Nephron progenitor cell (in vitro differentiated cells): ENCODE measurements around the gene GRPEL2.
A peak's percentile ranks its signal among the peaks of the same experiment; 100 is the strongest.

Experiments used
- DNase-seq: peaks from one replicate; pipeline ENCODE4 v3.0.0; 2021
- H3K27ac Mint-ChIP-seq: 2 replicates; pipeline ENCODE4 v1.8.0; 2021; ENCODE audit warnings: mild to moderate bottlenecking, moderate library complexity, mixed read lengths
- H3K27me3 Mint-ChIP-seq: 2 replicates; pipeline ENCODE4 v1.8.0; 2021; ENCODE audit warnings: mild to moderate bottlenecking, low read depth, mixed read lengths; ENCODE audit not compliant: poor library complexity
- H3K36me3 Mint-ChIP-seq: 2 replicates; pipeline ENCODE4 v1.8.0; 2021; ENCODE audit warnings: low read depth, mixed read lengths
- H3K4me1 Mint-ChIP-seq: 2 replicates; pipeline ENCODE4 v1.8.0; 2021; ENCODE audit warnings: mixed read lengths
- H3K4me3 Mint-ChIP-seq: 2 replicates; pipeline ENCODE4 v1.8.0; 2021; ENCODE audit warnings: mild to moderate bottlenecking, moderate library complexity, mixed read lengths
- H3K9me3 Mint-ChIP-seq: 2 replicates; pipeline ENCODE4 v1.8.0; 2021; ENCODE audit warnings: mild to moderate bottlenecking, moderate library complexity, mixed read lengths
- CTCF ChIP-seq: fragments of 200-600 bp; sonication (generic); IDR thresholded peaks from 2 replicates; pipeline ENCODE4 v1.5.0; 2021; ENCODE audit warnings: antibody characterized with exemption

The GRPEL2 gene

GRCh38 chr5:149304195-149305078 lies 40.9 kb upstream of the GRPEL2 start:
- TF ChIP-seq CTCF: no peak
- H3K36me3 Mint-ChIP-seq: no peaks in the 10 kb centered on the region
- H3K4me1 Mint-ChIP-seq: peaks cover 23% of the 10 kb centered on the region
- DNase-seq: no peak
- H3K4me3 Mint-ChIP-seq: no peak overlapping the region
- H3K9me3 Mint-ChIP-seq: no peaks in the 10 kb centered on the region
- H3K27ac Mint-ChIP-seq: no peak overlapping the region
- H3K27me3 Mint-ChIP-seq: peaks cover 2% of the 10 kb centered on the region

- H3K4me3 Mint-ChIP-seq: no peak overlapping the region
Observed at GRCh38 chr5:149309354-149309753, 35.9 kb upstream of the GRPEL2 start.

GRCh38 chr5:149310488-149310887 lies 34.8 kb upstream of the GRPEL2 start:
- Mint-ChIP-seq H3K4me3 (no peak overlapping the region), H3K4me1 (peaks cover 37% of the 10 kb centered on the region), H3K27me3 (peaks cover 12% of the 10 kb centered on the region), H3K9me3 (no peaks in the 10 kb centered on the region), H3K36me3 (no peaks in the 10 kb centered on the region), H3K27ac (no peak overlapping the region)
- no peak for DNase-seq
- no peak for TF ChIP-seq CTCF

More at GRCh38 chr5:149309354-149309753, 35.9 kb upstream of the GRPEL2 start:
- no peak overlapping the region for H3K27ac Mint-ChIP-seq
- no peaks in the 10 kb centered on the region for H3K9me3 Mint-ChIP-seq
- H3K4me1 Mint-ChIP-seq: peaks cover 44% of the 10 kb centered on the region
- H3K27me3 Mint-ChIP-seq: peaks cover 9% of the 10 kb centered on the region
- no peaks in the 10 kb centered on the region for H3K36me3 Mint-ChIP-seq
- TF ChIP-seq CTCF: no peak
- DNase-seq: no peak

- no peak for TF ChIP-seq CTCF
- H3K27ac Mint-ChIP-seq: peak overlapping the region; percentile 78
- DNase-seq: peak; percentile 40
- H3K4me1 Mint-ChIP-seq: peaks cover 30% of the 10 kb centered on the region
- peaks cover 12% of the 10 kb centered on the region for H3K27me3 Mint-ChIP-seq
- H3K4me3 Mint-ChIP-seq: peak overlapping the region; percentile 43
- H3K36me3 Mint-ChIP-seq: no peaks in the 10 kb centered on the region
- no peaks in the 10 kb centered on the region for H3K9me3 Mint-ChIP-seq
Observed at GRCh38 chr5:149310947-149311658, 34.2 kb upstream of the GRPEL2 start.

- H3K9me3 Mint-ChIP-seq: no peaks in the 10 kb centered on the region
- H3K36me3 Mint-ChIP-seq: no peaks in the 10 kb centered on the region
- TF ChIP-seq CTCF: no peak
- H3K27ac Mint-ChIP-seq: no peak overlapping the region
- H3K27me3 Mint-ChIP-seq: peaks cover 12% of the 10 kb centered on the region
- H3K4me3 Mint-ChIP-seq: no peak overlapping the region
- DNase-seq: no peak
- H3K4me1 Mint-ChIP-seq: peaks cover 44% of the 10 kb centered on the region
Observed at GRCh38 chr5:149313151-149313841, 32.0 kb upstream of the GRPEL2 start.
